Uterus (tissue), 4 donors: ENCODE results near the gene MAP3K10. TPM values are rescaled to one million over a fixed set of nuclear protein-coding genes. Genes with fewer than 3 reads are reported as not detected.
"Not testable (repeated sequence)": the region's sequence is repeated elsewhere in the genome, so short reads cannot be mapped to it uniquely, and the experiment has no call there.

ENCODE experiments used
- DNase-seq, 2 donors: peaks; one replicate each; pipeline ENCODE4 v3.0.0-alpha.2; 2019 to 2020
- H3K27ac ChIP-seq, 2 donors: fragments of 200-600 bp; sonication (generic); 1 replicate in 1 of 2; 2 replicates in 1 of 2; pipeline ENCODE4 v1.5.1; 2016 to 2018
- H3K27me3 ChIP-seq, 2 donors: fragments of 200-600 bp; sonication (generic); one replicate each; pipeline ENCODE4 v1.5.1; 2018 to 2019; ENCODE audit warnings: control low read depth in 1 of 2
- H3K36me3 ChIP-seq, 2 donors: fragments of 200-600 bp; sonication (generic); one replicate each; pipeline ENCODE4 v1.5.1; 2019; ENCODE audit warnings: control low read depth in 1 of 2
- H3K4me1 ChIP-seq, 2 donors: fragments of 200-600 bp; sonication (generic); one replicate each; pipeline ENCODE4 v1.5.1; 2018 to 2019; ENCODE audit warnings: control low read depth in 1 of 2
- H3K4me3 ChIP-seq, 2 donors: fragments of 200-600 bp; sonication (generic); 1 replicate in 1 of 2; 2 replicates in 1 of 2; pipeline ENCODE4 v1.5.1; 2018 to 2019; ENCODE audit warnings: mild to moderate bottlenecking in 1 of 2
- H3K9me3 ChIP-seq, 2 donors: fragments of 200-600 bp; sonication (generic); one replicate each; pipeline ENCODE4 v1.5.1; 2019; ENCODE audit warnings: control low read depth in 1 of 2
- POLR2A ChIP-seq, 2 donors: fragments of 450-650 bp; IDR thresholded peaks; one replicate each; pipeline ENCODE4 v1.6.1; 2016; ENCODE audit warnings: antibody characterized with exemption in 2 of 2, mild to moderate bottlenecking in 1 of 2, moderate library complexity in 1 of 2
- intact Hi-C: fragments of 100-400 bp; cut with DNase I; formaldehyde crosslinking; loops from one replicate; pipeline ENCODE4 v1.15.1; 2023; ENCODE audit warnings: low total_unique reads
- total RNA-seq, 4 donors: library from RNA; depleted of rRNA in 3 of 4; stranded (reverse); fragments of >200 nt in 3 of 4; gene quantifications; one replicate each; pipeline versions ENCODE4 v1.1.0 to v1.2.4, GENCODE V29; 2014 to 2023
- TF ChIP-seq, protein P1 (sequence below), 4 experiments: fragments of 200-600 bp in 2 of 4; fragments of 450-650 bp in 2 of 4; sonication (generic) in 2 of 4; IDR thresholded peaks; one replicate each; pipeline ENCODE4 v1.5.1; 2016 to 2019; ENCODE audit warnings: antibody characterized with exemption in 4 of 4, mild to moderate bottlenecking in 2 of 4, moderate library complexity in 1 of 4
- donor health status: DM: yes; HTN: yes; CAD: no.

Gene MAP3K10
- total RNA-seq, 4 donors from 2014 or later: 1.0 to 29.0 (median 3.1) TPM

DNA sequence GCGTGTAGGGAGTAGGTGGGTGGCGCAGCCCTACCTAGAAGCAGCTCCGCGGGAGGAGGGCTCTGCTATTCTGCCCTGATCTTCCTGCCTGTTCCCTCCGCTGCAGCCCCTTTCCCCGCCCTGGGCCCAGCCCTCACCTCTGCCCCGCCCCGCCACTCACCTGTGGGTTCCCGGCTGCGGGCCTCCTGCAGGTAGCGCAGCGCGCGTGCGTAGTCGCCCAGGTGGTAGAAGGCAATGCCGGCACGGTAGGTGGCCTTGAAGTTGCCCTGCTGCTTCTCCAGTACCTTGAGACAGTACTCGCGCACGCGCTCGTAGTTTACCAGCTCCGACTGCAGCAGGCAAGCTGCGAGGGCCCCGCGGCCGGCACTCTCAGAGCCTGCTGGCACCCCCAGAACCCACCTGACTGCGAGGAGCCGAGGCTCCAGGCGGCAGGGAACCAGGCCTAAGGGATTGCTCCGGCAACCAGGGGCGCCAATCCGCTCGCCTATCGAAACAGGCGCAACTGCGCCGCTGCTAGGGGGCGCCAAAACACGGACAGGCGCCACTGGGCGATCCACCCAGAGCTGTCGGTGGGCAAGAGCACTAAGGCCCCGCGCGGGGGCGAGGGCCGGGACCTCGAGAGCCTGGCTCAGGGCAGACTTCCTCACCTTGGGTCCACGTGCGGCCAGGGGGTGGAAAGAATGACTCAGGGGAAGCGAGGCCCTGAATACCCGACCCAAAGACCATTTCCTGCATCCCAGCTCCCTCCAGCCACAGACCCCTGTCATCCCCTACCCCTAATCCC, 26.0 kb downstream of the MAP3K10 start:
- no peak overlapping the region for H3K4me3 ChIP-seq
- intact Hi-C loops: no loop called here
- H3K27ac ChIP-seq: no peak overlapping the region

DNA sequence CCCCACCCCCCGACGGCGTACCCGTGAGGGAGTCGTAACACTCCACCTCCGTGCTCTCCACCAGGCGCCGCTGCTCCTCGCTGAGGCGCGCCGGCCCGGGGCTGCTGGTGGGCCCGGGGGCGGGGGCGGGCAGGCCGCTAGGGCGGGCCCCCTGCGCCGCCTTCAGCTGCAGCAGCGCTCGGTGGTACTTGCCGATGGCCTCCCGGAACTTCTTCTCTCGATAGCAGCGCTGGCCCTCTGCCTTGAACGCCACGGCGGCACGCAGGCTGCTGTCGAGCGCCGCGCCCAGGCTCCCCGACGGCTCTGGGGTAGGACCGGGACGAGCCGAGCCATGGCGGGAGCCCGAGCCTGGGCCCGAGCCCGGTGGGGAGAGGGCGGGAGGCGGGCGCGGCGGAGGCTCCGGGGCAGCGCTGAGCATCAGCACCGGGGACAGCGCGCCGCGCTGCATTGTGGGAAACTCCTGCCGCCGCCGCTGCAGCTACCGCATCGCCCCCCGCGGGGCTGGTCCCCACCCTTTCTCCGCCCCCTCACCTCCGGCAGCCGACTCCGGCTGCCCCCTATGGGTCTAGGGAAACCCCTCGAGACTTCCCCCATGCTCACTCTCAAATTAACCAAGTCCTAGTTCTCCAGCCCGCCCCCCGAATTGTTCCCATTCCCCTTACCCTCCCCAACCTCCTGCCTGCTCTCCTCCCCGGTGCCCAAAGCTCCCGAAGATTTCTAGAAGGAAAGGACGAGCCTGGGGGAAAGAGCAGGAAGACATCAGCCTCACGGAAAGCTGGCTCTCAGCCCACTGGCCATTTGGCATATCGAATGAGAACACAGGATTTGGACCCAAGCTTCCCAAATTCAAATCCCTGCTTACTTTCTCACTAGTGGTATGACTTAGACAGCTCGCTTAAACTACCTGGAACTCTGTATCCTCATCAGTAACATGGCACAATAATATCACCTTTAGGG, 27.0 kb downstream of the MAP3K10 start, which contains the start of gene TTC9B:
Gene TTC9B, minus strand, starts transcription at position 451 of the 957 bp plus-strand sequence. Its CDS starts 3 bp downstream, at position 448.
- intact Hi-C loops: no loop called here
- DNase-seq: no peak
- Histone ChIP-seq H3K36me3 (no peaks in the 10 kb centered on the region), H3K9me3 (no peaks in the 10 kb centered on the region), H3K27ac (no peak within 1 kb of the TSS), H3K4me3 (no peak within 1 kb of the TSS), H3K27me3 (peaks cover 22 to 33% of the 10 kb centered on the region in 2 donors), H3K4me1 (peaks cover 0 to 3% of the 10 kb centered on the region in 2 donors)
- TF ChIP-seq POLR2A (IDR thresholded peaks at IDR 0.05): no peak
- TF ChIP-seq, protein P1, sequence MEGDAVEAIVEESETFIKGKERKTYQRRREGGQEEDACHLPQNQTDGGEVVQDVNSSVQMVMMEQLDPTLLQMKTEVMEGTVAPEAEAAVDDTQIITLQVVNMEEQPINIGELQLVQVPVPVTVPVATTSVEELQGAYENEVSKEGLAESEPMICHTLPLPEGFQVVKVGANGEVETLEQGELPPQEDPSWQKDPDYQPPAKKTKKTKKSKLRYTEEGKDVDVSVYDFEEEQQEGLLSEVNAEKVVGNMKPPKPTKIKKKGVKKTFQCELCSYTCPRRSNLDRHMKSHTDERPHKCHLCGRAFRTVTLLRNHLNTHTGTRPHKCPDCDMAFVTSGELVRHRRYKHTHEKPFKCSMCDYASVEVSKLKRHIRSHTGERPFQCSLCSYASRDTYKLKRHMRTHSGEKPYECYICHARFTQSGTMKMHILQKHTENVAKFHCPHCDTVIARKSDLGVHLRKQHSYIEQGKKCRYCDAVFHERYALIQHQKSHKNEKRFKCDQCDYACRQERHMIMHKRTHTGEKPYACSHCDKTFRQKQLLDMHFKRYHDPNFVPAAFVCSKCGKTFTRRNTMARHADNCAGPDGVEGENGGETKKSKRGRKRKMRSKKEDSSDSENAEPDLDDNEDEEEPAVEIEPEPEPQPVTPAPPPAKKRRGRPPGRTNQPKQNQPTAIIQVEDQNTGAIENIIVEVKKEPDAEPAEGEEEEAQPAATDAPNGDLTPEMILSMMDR (IDR thresholded peaks at IDR 0.05): no peak

More for the DNA sequence above, 26.0 kb downstream of the MAP3K10 start:
- DNase-seq: no peak
- H3K9me3 ChIP-seq: no peaks in the 10 kb centered on the region
- peaks cover 22 to 30% of the 10 kb centered on the region in 2 donors for H3K27me3 ChIP-seq
- TF ChIP-seq, protein P1 (IDR thresholded peaks at IDR 0.05): peak in 1 of 4 experiments; percentile 11
- TF ChIP-seq POLR2A (IDR thresholded peaks at IDR 0.05): no peak
- no peaks in the 10 kb centered on the region for H3K4me1 ChIP-seq
- no peaks in the 10 kb centered on the region for H3K36me3 ChIP-seq

DNA sequence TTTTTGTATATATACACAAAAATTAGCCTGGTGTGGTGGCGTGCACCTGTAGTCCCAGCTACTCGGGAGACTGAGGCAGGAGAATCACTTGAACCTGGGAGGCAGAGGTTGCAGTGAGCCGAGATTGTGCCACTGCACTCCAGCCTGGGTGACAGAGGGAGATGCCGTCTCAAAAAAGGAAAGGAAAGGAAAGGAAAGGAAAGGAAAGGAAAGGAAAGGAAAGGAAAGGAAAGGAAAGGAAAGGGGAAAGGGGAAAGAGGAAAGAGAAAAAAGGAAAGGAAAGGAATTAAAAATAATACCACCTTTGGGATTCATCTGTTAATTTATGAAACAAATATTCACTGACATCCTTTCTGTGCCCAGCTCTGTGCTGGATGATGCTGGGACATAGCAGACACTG, 27.8 kb downstream of the MAP3K10 start:
- intact Hi-C loops, H3K4me3 ChIP-seq, DNase-seq, H3K36me3 ChIP-seq, H3K9me3 ChIP-seq, H3K27ac ChIP-seq, H3K4me1 ChIP-seq: not testable (repeated sequence)
- peaks cover 22 to 42% of the 10 kb centered on the region in 2 donors for H3K27me3 ChIP-seq

DNA sequence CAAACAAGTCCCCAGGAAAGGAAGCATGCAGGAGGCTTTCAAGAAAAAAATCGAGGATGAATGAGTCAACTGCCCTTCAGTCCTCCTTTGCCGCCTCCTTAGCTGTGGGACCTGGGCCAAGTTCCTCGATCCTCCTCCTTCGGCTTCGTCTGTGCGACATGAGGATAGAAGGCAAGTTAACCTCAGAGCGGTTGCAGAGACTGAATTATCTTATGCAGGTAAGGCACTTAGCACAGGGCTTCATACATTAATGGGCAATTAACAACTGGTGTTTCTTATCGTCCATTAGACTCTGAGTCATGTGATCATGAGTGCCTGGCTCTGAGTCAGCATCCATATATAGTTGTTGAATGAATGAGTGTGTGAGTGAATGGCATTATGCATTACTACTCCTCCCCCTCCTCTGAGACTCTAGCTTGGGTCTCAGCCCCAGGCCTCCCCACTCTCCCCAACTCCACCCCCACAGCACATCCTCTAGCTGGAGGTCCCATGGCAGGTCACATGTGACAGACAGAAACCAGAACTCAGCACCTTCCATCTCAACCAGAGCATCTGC, 28.6 kb downstream of the MAP3K10 start:
- no peak overlapping the region for H3K4me3 ChIP-seq
- peak in 1 of 2 donors; percentile 21 for DNase-seq
- H3K36me3 ChIP-seq: no peaks in the 10 kb centered on the region
- no peak overlapping the region for H3K27ac ChIP-seq
- TF ChIP-seq, protein P1 (IDR thresholded peaks at IDR 0.05): no peak
- TF ChIP-seq POLR2A (IDR thresholded peaks at IDR 0.05): no peak
- intact Hi-C loops: loop anchor here (5.0 kb wide), 1 partner anchor 72 kb away; no protein-coding TSS in a partner anchor
- peaks cover 22 to 47% of the 10 kb centered on the region in 2 donors for H3K27me3 ChIP-seq
- no peaks in the 10 kb centered on the region for H3K9me3 ChIP-seq
- H3K4me1 ChIP-seq: peaks cover 0 to 3% of the 10 kb centered on the region in 2 donors

DNA sequence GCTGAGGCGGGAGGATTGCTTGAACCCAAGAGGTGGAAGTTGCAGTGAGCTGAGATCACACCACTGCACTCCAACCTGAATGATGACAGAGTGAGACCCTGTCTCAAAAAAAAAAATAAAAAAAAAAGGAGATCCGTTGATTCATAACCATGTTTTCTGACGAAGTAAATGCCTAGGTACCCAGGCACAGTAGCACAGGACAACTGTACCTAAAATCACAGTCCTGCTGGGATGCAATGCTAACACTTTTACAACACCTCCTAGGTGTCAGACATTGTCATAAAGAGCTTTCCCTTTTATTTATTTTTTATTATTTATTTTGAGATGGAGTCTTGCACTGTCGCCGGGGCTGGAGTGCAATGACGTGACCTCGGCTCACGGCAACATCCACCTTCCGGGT, 29.4 kb downstream of the MAP3K10 start:
- Histone ChIP-seq H3K27me3 (peaks cover 22 to 52% of the 10 kb centered on the region in 2 donors), H3K9me3 (no peaks in the 10 kb centered on the region), H3K36me3 (no peaks in the 10 kb centered on the region), H3K4me3 (no peak overlapping the region), H3K4me1 (peaks cover 0 to 3% of the 10 kb centered on the region in 2 donors), H3K27ac (no peak overlapping the region)
- intact Hi-C loops: loop anchor here (5.0 kb wide), 1 partner anchor 73 kb away; no protein-coding TSS in a partner anchor
- no peak for TF ChIP-seq POLR2A (IDR thresholded peaks at IDR 0.05)
- TF ChIP-seq, protein P1 (IDR thresholded peaks at IDR 0.05): no peak
- no peak for DNase-seq
